Prostate gland (tissue), 2 donors: ENCODE measurements around the gene DNMT3L. TPM values are rescaled to one million over a fixed set of nuclear protein-coding genes. Genes with fewer than 3 reads are reported as not detected.
"Not testable (repeated sequence)": the region's sequence is repeated elsewhere in the genome, so short reads cannot be mapped to it uniquely, and the experiment has no call there.

Experiments
- DNase-seq: peaks from one replicate; pipeline ENCODE4 v3.0.0-alpha.2; 2019; ENCODE audit warnings: low spot score
- H3K27ac ChIP-seq, 2 donors: fragments of 200-600 bp; sonication (generic); 2 replicates each; pipeline ENCODE4 v1.5.1; 2017 to 2019
- H3K27me3 ChIP-seq: fragments of 200-600 bp; sonication (generic); replicated peaks from 2 replicates; pipeline ENCODE4 v1.5.1; 2019; ENCODE audit not compliant: insufficient read depth
- H3K36me3 ChIP-seq, 2 donors: fragments of 200-600 bp; sonication (generic); 1 replicate in 1 of 2; 2 replicates in 1 of 2; pipeline versions ENCODE4 v1.5.1 to v1.8.1; 2017 to 2019
- H3K4me1 ChIP-seq: fragments of 200-600 bp; sonication (generic); replicated peaks from 2 replicates; pipeline ENCODE4 v1.5.1; 2019
- H3K4me3 ChIP-seq, 2 donors: fragments of 200-600 bp; sonication (generic); 2 replicates each; pipeline ENCODE4 v1.5.1; 2017 to 2019
- H3K9me3 ChIP-seq: fragments of 200-600 bp; sonication (generic); 2 replicates; pipeline ENCODE4 v1.5.1; 2017
- POLR2A ChIP-seq: fragments of 450-650 bp; IDR thresholded peaks from one replicate; pipeline ENCODE4 v1.6.1; 2016; ENCODE audit warnings: antibody characterized with exemption, mild to moderate bottlenecking
- POLR2AphosphoS5 ChIP-seq: sonication (generic); formaldehyde crosslinking; IDR thresholded peaks from one replicate; pipeline ENCODE4 v1.6.1; 2017; ENCODE audit warnings: antibody characterized with exemption
- WGBS: methylation state at CpG from one replicate; pipeline ENCODE4 v1.1.5; 2018; 5-methylcytosine and 5-hydroxymethylcytosine counted together
- intact Hi-C: fragments of 100-400 bp; cut with DNase I; formaldehyde crosslinking; loops from one replicate; pipeline ENCODE4 v1.14.2; 2022
- total RNA-seq, 2 donors: library from RNA; depleted of rRNA; stranded (reverse); fragments of >200 nt; gene quantifications; one replicate each; pipeline ENCODE4 v1.1.0, GENCODE V29; 2016
- TF ChIP-seq, protein P1 (sequence below), 4 experiments: fragments of 200-600 bp in 2 of 4; fragments of 450-650 bp in 2 of 4; sonication (generic) in 2 of 4; IDR thresholded peaks; 1 replicate in 3 of 4; 2 replicates in 1 of 4; pipeline ENCODE4 v1.5.1; 2016 to 2019; ENCODE audit warnings: antibody characterized with exemption in 4 of 4, mild to moderate bottlenecking in 2 of 4, moderate library complexity in 2 of 4

The DNMT3L gene
- total RNA-seq, 2 donors from 2014 or later, result not detected

DNA sequence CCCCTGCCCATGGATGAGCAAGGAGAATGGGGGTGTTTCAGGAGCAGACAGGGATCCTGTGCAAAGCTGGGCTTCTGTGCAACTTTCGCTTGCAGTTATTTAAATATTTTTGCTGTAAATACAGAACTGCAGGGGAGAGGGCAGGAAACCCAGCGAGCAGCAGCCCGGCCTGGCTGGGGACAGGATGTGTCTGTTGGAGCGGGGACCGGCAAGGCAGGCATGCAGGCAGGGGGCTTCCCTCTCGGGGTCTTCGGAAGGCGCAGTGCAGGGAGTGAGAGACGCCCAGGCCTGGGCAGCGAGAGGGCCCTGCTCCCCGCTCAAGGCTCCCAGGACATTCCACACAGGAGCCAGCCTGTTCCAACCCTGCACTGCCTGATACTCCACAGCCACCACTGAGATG, 22.3 kb upstream of the DNMT3L start:
- TF ChIP-seq, protein P1, sequence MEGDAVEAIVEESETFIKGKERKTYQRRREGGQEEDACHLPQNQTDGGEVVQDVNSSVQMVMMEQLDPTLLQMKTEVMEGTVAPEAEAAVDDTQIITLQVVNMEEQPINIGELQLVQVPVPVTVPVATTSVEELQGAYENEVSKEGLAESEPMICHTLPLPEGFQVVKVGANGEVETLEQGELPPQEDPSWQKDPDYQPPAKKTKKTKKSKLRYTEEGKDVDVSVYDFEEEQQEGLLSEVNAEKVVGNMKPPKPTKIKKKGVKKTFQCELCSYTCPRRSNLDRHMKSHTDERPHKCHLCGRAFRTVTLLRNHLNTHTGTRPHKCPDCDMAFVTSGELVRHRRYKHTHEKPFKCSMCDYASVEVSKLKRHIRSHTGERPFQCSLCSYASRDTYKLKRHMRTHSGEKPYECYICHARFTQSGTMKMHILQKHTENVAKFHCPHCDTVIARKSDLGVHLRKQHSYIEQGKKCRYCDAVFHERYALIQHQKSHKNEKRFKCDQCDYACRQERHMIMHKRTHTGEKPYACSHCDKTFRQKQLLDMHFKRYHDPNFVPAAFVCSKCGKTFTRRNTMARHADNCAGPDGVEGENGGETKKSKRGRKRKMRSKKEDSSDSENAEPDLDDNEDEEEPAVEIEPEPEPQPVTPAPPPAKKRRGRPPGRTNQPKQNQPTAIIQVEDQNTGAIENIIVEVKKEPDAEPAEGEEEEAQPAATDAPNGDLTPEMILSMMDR (IDR thresholded peaks at IDR 0.05), result no peak
- TF ChIP-seq POLR2AphosphoS5 (no peak), POLR2A (no peak)
- H3K4me1 ChIP-seq, result no peaks in the 10 kb centered on the region

DNA sequence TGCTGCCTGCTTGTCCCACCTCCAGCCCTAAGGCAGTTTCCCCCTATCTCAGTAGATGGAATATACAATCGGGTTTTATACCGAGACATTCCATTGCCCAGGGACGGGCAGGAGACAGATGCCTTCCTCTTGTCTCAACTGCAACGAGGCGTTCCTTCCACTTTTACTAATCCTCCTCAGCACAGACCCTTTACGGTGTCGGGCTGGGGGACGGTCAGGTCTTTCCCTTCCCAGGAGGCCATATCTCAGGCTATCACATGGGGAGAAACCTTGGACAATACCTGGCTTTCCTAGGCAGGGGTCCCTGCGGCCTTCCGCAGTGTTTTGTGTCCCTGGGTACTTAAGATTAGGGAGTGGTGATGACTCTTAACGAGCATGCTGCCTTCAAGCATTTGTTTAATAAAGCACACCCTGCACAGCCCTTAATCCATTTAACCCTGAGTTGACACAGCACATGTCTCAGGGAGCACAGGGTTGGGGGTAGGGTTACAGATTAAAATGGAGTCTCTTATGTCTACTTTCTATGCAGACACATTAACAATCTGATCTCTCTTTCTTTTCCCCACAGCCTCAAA, 21.6 kb upstream of the DNMT3L start:
- intact Hi-C loops, H3K27me3 ChIP-seq: not testable (repeated sequence)

More for the DNA sequence above, 22.3 kb upstream of the DNMT3L start:
- intact Hi-C loops, result no loop called here
- H3K9me3 ChIP-seq, result no peaks in the 10 kb centered on the region
- DNase-seq, result no peak
- H3K27me3 ChIP-seq, result peaks cover 3% of the 10 kb centered on the region
- no peak overlapping the region for H3K27ac ChIP-seq
- 90% methylated on average over 11 of the region's 11 CpGs for WGBS
- no peaks in the 10 kb centered on the region for H3K36me3 ChIP-seq
- no peak overlapping the region for H3K4me3 ChIP-seq

DNA sequence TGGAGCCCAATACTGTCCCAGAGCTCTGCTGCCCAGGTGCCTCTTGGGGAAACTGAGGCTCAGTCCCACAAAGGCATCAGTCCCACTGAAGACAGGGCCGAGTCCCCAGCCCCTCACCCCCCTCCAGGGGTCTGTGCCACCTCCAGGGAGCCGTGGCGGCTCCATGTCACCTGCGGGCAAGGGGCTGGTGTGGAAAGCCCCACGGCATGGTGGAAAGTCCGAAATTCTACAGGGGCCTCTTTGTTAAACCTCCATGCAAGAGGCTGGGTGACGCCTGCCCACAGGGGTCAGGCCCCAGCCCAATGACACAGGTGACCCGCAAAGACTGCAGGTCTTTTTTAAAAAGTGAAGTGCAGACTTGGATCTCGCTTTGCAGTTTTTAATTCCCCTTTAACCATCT, 20.7 kb upstream of the DNMT3L start:
- H3K27me3 ChIP-seq, result peaks cover 2% of the 10 kb centered on the region
- H3K4me1 ChIP-seq, result no peaks in the 10 kb centered on the region
- no peak for TF ChIP-seq POLR2AphosphoS5
- TF ChIP-seq POLR2A, result no peak
- TF ChIP-seq, protein P1 (IDR thresholded peaks at IDR 0.05), result no peak
- no peak for DNase-seq
- no peak overlapping the region for H3K27ac ChIP-seq
- H3K36me3 ChIP-seq, result no peaks in the 10 kb centered on the region
- H3K9me3 ChIP-seq, result no peaks in the 10 kb centered on the region
- intact Hi-C loops, result no loop called here
- WGBS, result 94% methylated on average over 9 of the region's 9 CpGs
- no peak overlapping the region for H3K4me3 ChIP-seq

More for the DNA sequence above, 21.6 kb upstream of the DNMT3L start:
- H3K9me3 ChIP-seq, H3K4me1 ChIP-seq, H3K36me3 ChIP-seq, H3K4me3 ChIP-seq, DNase-seq, H3K27ac ChIP-seq: not testable (repeated sequence)
- WGBS, result 72% methylated on average over 11 of the region's 11 CpGs

DNA sequence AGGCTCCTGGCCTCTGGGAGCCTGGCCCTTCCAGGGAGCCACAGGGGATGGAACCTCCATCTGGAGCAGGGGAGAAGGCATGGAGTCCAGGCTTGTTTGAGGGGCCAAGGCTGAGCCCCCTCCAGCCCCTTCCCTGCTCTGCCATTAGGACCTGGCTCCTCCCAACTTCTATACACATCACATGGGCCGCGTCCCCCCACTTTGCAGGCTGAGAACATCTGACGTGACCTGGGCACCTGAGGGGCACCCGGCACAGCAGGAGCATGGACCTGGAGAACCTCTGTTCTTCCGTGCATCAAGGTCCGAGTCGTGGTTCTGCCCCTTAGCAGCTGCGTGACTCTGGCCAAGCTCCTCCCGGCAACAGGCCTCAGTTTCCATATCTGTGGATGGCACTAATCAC, 20.1 kb upstream of the DNMT3L start:
- H3K4me3 ChIP-seq, result no peak overlapping the region
- no peaks in the 10 kb centered on the region for H3K9me3 ChIP-seq
- TF ChIP-seq, protein P1 (IDR thresholded peaks at IDR 0.05), result no peak
- TF ChIP-seq POLR2A, result no peak
- no peak for TF ChIP-seq POLR2AphosphoS5
- no peaks in the 10 kb centered on the region for H3K27me3 ChIP-seq
- intact Hi-C loops, result no loop called here
- no peaks in the 10 kb centered on the region for H3K36me3 ChIP-seq
- WGBS, result 91% methylated on average over 8 of the region's 9 CpGs
- no peak overlapping the region for H3K27ac ChIP-seq
- DNase-seq, result no peak
- H3K4me1 ChIP-seq, result no peaks in the 10 kb centered on the region

DNA sequence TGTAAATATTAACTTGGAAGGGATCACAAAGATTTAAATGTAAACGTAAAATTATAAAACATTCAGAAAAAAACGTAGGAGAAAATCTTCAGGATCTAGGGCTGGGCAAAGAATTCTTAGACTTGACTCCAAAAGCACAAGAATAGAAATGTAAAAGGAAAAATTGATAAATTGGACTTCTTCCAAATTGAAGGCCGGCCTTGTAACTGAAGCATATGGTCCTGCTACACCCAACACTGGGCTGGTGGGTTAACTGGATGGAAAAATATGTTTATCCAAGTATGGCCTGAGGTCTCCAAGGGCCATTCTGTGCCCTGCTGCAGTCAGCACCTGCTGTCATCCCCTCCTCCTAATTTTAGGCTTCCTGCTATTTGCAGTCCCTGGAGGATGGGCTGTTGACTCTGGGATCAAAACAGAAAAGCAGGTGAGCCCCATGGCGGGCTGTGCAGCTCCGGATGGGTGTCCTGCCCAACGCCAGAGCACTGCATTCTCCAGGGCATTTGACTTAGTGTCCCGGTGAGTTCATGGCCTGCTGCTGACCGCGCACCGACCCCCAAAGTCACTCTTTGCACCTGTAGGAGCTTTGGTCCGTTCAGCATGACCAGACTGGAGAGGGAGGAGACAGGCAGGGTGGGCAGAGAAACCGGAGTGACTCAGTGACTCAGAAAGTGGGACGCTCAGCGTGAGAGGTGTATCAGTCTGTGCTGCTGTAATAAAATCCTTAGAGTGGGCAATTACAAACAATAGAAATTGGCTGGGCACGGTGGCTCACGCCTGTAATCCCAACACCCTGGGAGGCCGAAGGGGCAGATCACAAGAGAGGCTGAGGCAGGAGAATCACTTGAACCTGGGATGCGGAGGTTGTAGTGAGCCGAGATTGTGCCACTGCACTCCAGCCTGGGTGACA, 17.9 kb upstream of the DNMT3L start:
- H3K4me3 ChIP-seq, result no peak overlapping the region
- H3K4me1 ChIP-seq, result no peaks in the 10 kb centered on the region
- H3K9me3 ChIP-seq, result no peaks in the 10 kb centered on the region
- H3K36me3 ChIP-seq, result no peaks in the 10 kb centered on the region
- no peaks in the 10 kb centered on the region for H3K27me3 ChIP-seq
- intact Hi-C loops, result no loop called here
- 86% methylated on average over 19 of the region's 19 CpGs for WGBS
- H3K27ac ChIP-seq, result no peak overlapping the region
- TF ChIP-seq POLR2A (no peak), POLR2AphosphoS5 (no peak)
- TF ChIP-seq, protein P1 (IDR thresholded peaks at IDR 0.05), result no peak
- no peak for DNase-seq
